Neutrophil (primary cell): Measurements from ENCODE around the gene ZNF280A.

Experiments
- H3K27ac ChIP-seq: fragments of 200-600 bp; sonication (generic); 2 replicates; pipeline ENCODE4 v1.5.1; 2016; ENCODE audit warnings: mild to moderate bottlenecking, moderate library complexity
- H3K27me3 ChIP-seq: fragments of 200-600 bp; sonication (generic); 2 replicates; pipeline ENCODE4 v1.6.0; 2016; ENCODE audit warnings: mild to moderate bottlenecking
- H3K36me3 ChIP-seq: fragments of 200-600 bp; sonication (generic); 2 replicates; pipeline ENCODE4 v1.5.1; 2017
- H3K4me1 ChIP-seq, 2 experiments: fragments of 200-600 bp in 1 of 2; sonication (generic) in 1 of 2; 1 replicate in 1 of 2; 2 replicates in 1 of 2; pipeline versions ENCODE4 v1.5.1 to v1.6.1; 2013 to 2016; ENCODE audit warnings: low read depth in 1 of 2, low read length in 1 of 2, mild to moderate bottlenecking in 1 of 2, moderate library complexity in 1 of 2; ENCODE audit not compliant: control insufficient read depth in 1 of 2, insufficient read depth in 1 of 2
- H3K4me3 ChIP-seq, 2 experiments: fragments of 200-600 bp in 1 of 2; sonication (generic) in 1 of 2; 1 replicate in 1 of 2; 2 replicates in 1 of 2; pipeline ENCODE4 v1.5.1; 2013 to 2016; ENCODE audit warnings: low read depth in 1 of 2, low read length in 1 of 2, mild to moderate bottlenecking in 1 of 2, moderate library complexity in 1 of 2
- H3K9me3 ChIP-seq: fragments of 200-600 bp; sonication (generic); 2 replicates; pipeline ENCODE4 v1.5.1; 2016
- TF ChIP-seq, protein P1 (sequence below): fragments of 200-600 bp; sonication (generic); IDR thresholded peaks from 2 replicates; pipeline ENCODE4 v1.5.1; 2016; ENCODE audit warnings: antibody characterized with exemption

ZNF280A gene, protein sequence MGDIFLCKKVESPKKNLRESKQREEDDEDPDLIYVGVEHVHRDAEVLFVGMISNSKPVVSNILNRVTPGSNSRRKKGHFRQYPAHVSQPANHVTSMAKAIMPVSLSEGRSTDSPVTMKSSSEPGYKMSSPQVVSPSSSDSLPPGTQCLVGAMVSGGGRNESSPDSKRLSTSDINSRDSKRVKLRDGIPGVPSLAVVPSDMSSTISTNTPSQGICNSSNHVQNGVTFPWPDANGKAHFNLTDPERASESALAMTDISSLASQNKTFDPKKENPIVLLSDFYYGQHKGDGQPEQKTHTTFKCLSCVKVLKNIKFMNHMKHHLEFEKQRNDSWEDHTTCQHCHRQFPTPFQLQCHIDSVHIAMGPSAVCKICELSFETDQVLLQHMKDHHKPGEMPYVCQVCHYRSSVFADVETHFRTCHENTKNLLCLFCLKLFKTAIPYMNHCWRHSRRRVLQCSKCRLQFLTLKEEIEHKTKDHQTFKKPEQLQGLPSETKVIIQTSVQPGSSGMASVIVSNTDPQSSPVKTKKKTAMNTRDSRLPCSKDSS

DNA sequence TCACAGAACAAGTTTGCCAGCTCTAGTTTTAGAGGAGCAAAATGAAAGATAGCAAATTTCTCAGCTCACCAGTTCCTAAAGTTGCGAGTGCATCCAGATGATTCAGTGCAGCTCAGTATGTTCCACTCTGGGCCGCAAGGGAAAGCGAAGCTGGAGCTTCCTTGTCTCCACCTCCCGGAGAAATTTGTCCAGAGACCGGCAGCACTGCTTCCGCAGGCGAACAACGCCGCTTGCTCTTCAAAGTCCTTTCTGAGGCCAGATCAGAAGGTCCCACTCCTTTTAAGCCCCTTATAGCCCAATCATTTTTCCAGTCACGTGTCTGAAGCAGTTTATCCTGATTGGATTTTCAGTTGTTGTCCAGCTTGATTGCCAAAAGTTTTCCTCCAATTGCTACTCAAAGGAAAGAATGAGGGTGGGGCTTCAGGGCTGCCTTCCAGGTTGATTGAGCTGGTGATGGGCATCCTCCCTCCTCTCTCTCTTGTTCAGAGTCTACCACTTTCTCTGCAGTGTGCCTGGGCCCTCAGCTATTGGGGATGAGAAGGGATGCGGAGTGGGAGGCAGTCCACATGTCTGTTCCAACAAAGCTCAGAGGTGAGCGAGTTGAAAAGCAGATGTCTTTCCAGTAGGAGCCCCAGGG, at the start of gene ZNF280A:
Gene ZNF280A, minus strand, starts transcription at position 251 of the 637 bp plus-strand sequence. CDS start 4,640 bp downstream, outside the sequence.
- Histone ChIP-seq H3K27ac (no peak within 1 kb of the TSS), H3K36me3 (no peaks in the 10 kb centered on the region), H3K4me3 (no peak within 1 kb of the TSS), H3K4me1 (no peaks in the 10 kb centered on the region), H3K9me3 (no peaks in the 10 kb centered on the region), H3K27me3 (peaks cover 13% of the 10 kb centered on the region)
- TF ChIP-seq, protein P1, sequence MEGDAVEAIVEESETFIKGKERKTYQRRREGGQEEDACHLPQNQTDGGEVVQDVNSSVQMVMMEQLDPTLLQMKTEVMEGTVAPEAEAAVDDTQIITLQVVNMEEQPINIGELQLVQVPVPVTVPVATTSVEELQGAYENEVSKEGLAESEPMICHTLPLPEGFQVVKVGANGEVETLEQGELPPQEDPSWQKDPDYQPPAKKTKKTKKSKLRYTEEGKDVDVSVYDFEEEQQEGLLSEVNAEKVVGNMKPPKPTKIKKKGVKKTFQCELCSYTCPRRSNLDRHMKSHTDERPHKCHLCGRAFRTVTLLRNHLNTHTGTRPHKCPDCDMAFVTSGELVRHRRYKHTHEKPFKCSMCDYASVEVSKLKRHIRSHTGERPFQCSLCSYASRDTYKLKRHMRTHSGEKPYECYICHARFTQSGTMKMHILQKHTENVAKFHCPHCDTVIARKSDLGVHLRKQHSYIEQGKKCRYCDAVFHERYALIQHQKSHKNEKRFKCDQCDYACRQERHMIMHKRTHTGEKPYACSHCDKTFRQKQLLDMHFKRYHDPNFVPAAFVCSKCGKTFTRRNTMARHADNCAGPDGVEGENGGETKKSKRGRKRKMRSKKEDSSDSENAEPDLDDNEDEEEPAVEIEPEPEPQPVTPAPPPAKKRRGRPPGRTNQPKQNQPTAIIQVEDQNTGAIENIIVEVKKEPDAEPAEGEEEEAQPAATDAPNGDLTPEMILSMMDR, result no peak

DNA sequence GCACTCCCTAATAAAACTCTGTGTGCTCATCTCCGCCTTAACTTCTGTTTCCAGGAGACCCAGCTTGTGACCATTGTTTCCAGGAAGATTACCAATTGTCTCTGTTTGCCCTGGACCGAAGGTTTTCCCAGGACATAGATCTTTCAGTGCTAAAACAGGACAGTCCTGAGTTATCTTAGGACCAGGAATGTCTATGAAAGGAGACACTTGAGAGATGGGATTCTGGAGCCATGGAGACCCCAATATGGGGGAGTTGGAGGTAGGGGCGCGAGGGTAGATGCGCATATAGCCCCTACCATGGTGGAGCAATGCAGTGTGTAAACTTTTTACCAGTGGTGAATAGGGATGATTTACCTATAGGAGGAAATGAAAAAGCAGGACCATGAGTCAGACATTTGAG, 49.1 kb upstream of the ZNF280A start:
- H3K4me3 ChIP-seq, result no peak overlapping the region
- H3K9me3 ChIP-seq, result no peaks in the 10 kb centered on the region
- no peaks in the 10 kb centered on the region for H3K36me3 ChIP-seq
- H3K27me3 ChIP-seq, result peaks cover 21% of the 10 kb centered on the region
- no peak overlapping the region for H3K27ac ChIP-seq
- H3K4me1 ChIP-seq, result no peaks in the 10 kb centered on the region
- TF ChIP-seq, protein P1, result no peak

DNA sequence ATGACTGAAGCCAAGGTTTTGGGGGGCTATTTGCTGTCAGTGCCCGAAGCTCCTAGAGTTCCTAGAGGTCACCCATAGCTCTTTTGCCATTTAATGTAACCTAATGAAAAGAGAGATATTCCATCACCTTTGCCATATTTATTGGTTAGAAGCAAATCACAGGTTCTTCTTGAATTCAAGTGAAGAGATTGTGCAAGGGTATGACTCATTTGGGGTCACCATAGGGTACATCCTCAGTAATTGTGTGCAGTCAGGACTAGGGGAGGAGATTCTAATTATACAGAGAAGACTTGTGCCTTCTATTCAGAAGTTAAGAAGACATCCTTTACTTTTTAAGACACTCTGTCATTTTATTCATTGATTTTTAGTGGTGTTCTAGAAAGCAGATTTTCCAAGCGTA, 45.9 kb upstream of the ZNF280A start:
- Histone ChIP-seq H3K36me3 (no peaks in the 10 kb centered on the region), H3K9me3 (no peaks in the 10 kb centered on the region), H3K27me3 (peaks cover 18% of the 10 kb centered on the region), H3K27ac (no peak overlapping the region), H3K4me1 (no peaks in the 10 kb centered on the region), H3K4me3 (no peak overlapping the region)
- TF ChIP-seq, protein P1, result no peak

DNA sequence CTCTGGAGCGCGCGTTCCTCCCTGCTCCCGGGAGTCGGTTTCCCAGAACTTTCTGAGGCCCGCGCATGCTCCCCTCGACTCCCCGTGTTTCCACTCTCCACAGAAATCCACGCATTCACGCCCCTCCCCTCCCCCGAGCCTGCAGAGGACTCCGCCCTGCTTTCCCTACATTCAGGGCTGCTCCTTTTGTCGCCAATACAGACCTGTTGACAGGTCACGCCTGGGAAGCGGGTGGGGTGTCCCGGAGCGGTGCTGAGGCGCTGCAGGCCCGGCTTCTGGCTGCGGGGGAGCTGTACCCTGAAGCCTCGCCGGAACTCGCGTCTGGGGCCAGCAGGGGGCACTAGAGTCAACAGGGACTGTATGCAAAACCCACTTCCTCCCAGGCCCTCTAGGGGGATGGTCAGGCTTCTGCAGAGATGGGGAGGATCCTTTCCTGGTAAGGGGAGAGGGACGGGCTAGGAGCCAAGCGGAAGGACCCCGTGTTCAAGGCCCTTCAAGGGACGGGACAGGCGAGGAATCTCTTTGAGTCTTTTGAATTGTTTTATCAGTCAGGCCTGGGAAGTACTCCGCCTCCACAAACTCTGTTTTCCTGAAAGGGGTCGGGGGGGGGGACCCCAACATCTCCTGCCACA, 39.0 kb upstream of the ZNF280A start, which contains the start of gene PRAME:
Gene PRAME, minus strand, starts transcription at position 294 of the 632 bp plus-strand sequence. CDS start 2,433 bp downstream, outside the sequence.
- Histone ChIP-seq H3K27ac (no peak within 1 kb of the TSS), H3K9me3 (no peaks in the 10 kb centered on the region), H3K4me1 (no peaks in the 10 kb centered on the region), H3K4me3 (no peak within 1 kb of the TSS), H3K27me3 (no peaks in the 10 kb centered on the region), H3K36me3 (no peaks in the 10 kb centered on the region)
- TF ChIP-seq, protein P1, result no peak

DNA sequence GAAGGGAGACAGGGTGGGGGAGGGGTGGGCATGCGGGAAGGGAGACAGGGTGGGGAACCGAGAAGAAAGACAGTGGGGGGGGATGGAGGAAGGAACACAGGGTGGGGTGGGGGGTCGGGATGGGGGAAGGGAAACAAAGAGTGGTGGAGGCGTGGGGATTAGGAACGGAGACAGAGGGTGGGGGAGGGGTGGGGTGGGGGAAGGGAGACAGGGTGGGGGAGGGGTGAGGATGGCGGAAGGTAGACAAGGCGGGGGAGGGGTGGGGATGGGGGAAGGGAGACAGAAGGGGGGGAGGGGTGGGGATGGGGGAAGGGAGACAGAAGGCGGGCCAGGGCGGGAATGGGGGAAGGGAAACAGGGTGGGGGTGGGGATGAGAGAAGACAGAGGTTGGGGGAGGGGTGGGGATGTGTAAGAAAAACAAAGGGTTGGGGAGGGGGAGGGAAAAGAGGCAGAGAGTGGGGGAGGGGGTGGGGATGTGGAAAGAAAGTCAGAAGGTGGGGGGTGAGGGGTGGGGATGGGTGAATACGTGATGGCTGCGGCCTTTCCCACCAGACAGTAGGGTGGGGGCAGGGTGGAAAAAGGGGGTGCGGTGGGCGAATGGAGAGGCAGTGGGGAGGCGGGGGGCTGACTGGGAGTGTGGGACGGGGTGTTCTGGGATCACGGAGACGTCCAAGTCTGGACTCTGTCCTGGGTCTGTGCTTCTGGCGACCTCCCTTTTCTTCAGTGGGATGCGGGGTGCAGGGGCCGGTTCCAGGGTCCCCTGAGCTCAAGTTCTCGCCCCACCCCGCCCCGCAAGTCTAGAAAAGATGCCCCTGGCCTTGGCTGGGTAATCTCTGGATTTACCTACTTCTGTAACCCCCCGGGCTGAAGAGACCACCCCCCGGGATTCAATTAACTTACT, 38.3 kb upstream of the ZNF280A start:
- Histone ChIP-seq H3K27me3 (no peaks in the 10 kb centered on the region), H3K9me3 (no peaks in the 10 kb centered on the region), H3K36me3 (no peaks in the 10 kb centered on the region), H3K4me3 (no peak overlapping the region), H3K4me1 (no peaks in the 10 kb centered on the region), H3K27ac (no peak overlapping the region)
- TF ChIP-seq, protein P1, result no peak
